ENCODE results near the gene RSAD1. TPM values are rescaled to one million over a fixed set of nuclear protein-coding genes. Genes with fewer than 3 reads are reported as not detected.

The RSAD1 gene
- total RNA-seq, 4 donors from 2014 or later = 30.2 to 50.1 (median 34.7) TPM

- DNase-seq = peak in 1 of 2 donors; percentile 29
- H3K36me3 ChIP-seq = no peaks in the 10 kb centered on the region
- H3K9me3 ChIP-seq = no peaks in the 10 kb centered on the region
- H3K4me3 ChIP-seq (replicated peaks in 1 of 3) = no peak overlapping the region
- TF ChIP-seq POLR2A (IDR thresholded peaks at IDR 0.05) (no peak), CTCF (IDR thresholded peaks at IDR 0.05) (no peak)
- H3K27me3 ChIP-seq = no peaks in the 10 kb centered on the region
- WGBS, 2 donors = 20 to 36% methylated on average over 5 of the region's 5 CpGs
- intact Hi-C loops (cut with DNase I) = no loop called here
- peak overlapping the region; percentile 47 to 56 (median 49) for H3K27ac ChIP-seq
- H3K4me1 ChIP-seq = peaks cover 14 to 17% of the 10 kb centered on the region in 2 donors
These were observed 48.6 kb downstream of the RSAD1 start for GRCh38 chr17:50527155-50527762.

GRCh38 chr17:50527949-50528474 lies 49.4 kb downstream of the RSAD1 start:
- Histone ChIP-seq H3K27me3 (no peaks in the 10 kb centered on the region), H3K4me3 (replicated peaks in 1 of 3) (no peak overlapping the region), H3K36me3 (no peaks in the 10 kb centered on the region), H3K9me3 (no peaks in the 10 kb centered on the region), H3K4me1 (peaks cover 22 to 25% of the 10 kb centered on the region in 2 donors), H3K27ac (peak overlapping the region; percentile 47 to 56 (median 49))
- intact Hi-C loops (cut with DNase I) = no loop called here
- WGBS, 2 donors = 40 to 71% methylated on average over 2 to 4 of the region's 4 CpGs
- DNase-seq = no peak
- no peak for TF ChIP-seq CTCF (IDR thresholded peaks at IDR 0.05)
- TF ChIP-seq POLR2A (IDR thresholded peaks at IDR 0.05) = no peak

GRCh38 chr17:50529849-50530248 lies 51.2 kb downstream of the RSAD1 start:
- peaks cover 40 to 43% of the 10 kb centered on the region in 2 donors for H3K4me1 ChIP-seq
- H3K4me3 ChIP-seq (replicated peaks in 1 of 3) = no peak overlapping the region
- H3K9me3 ChIP-seq = no peaks in the 10 kb centered on the region
- no peak for TF ChIP-seq POLR2A (IDR thresholded peaks at IDR 0.05)
- TF ChIP-seq CTCF (IDR thresholded peaks at IDR 0.05) = no peak
- H3K27ac ChIP-seq = no peak overlapping the region
- H3K27me3 ChIP-seq = no peaks in the 10 kb centered on the region
- intact Hi-C loops (cut with DNase I) = no loop called here
- no peaks in the 10 kb centered on the region for H3K36me3 ChIP-seq
- DNase-seq = no peak
- WGBS, 2 donors = 91 to 94% methylated on average over 7 of the region's 7 CpGs

GRCh38 chr17:50531428-50532025 lies 52.9 kb downstream of the RSAD1 start:
- H3K4me3 ChIP-seq (replicated peaks in 1 of 3) = no peak overlapping the region
- intact Hi-C loops (cut with DNase I) = no loop called here
- H3K36me3 ChIP-seq = no peaks in the 10 kb centered on the region
- no peaks in the 10 kb centered on the region for H3K9me3 ChIP-seq
- DNase-seq = no peak
- WGBS, 2 donors = 47 to 64% methylated on average over 6 of the region's 6 CpGs
- H3K4me1 ChIP-seq = peaks cover 40 to 44% of the 10 kb centered on the region in 2 donors
- no peaks in the 10 kb centered on the region for H3K27me3 ChIP-seq
- H3K27ac ChIP-seq = no peak overlapping the region
- TF ChIP-seq POLR2A (IDR thresholded peaks at IDR 0.05) = no peak
- no peak for TF ChIP-seq CTCF (IDR thresholded peaks at IDR 0.05)

GRCh38 chr17:50532452-50533024 lies 53.9 kb downstream of the RSAD1 start, which contains the start of gene EPN3:
TSS of gene EPN3 (plus strand) at chr17:50532735. CDS start at chr17:50536557, 3,822 bp downstream.
- peak; percentile 80 to 84 for DNase-seq
- Histone ChIP-seq H3K9me3 (no peaks in the 10 kb centered on the region), H3K4me3 (replicated peaks in 1 of 3) (peak within 1 kb of the TSS in 1 of 3 donors; percentile 22), H3K36me3 (no peaks in the 10 kb centered on the region), H3K27ac (peak within 1 kb of the TSS in 1 of 3 donors; percentile 74), H3K4me1 (peaks cover 35 to 38% of the 10 kb centered on the region in 2 donors), H3K27me3 (no peaks in the 10 kb centered on the region)
- TF ChIP-seq CTCF (IDR thresholded peaks at IDR 0.05) = peak in 1 of 6 experiments; percentile 14
- peak in 1 of 2 donors; percentile 14 for TF ChIP-seq POLR2A (IDR thresholded peaks at IDR 0.05)
- intact Hi-C loops (cut with DNase I) = no loop called here
- 0% methylated on average over 5 to 7 of the region's 21 CpGs for WGBS, 2 donors

Measured in thyroid gland (tissue), 4 donors.